GM19452 (cell line): ENCODE results near the gene RBM10.
A peak's percentile ranks its signal among the peaks of the same experiment; 100 is the strongest.

Experiments used
- ATAC-seq: cut with Tn5 transposase; IDR thresholded peaks from one replicate; pipeline ENCODE4 v1.9.1; 2021; ENCODE audit not compliant: unreplicated experiment

Gene RBM10

GRCh38 chrX:47232803-47233332 lies 87.8 kb downstream of the RBM10 start, which contains the start of gene USP11:
USP11 (plus strand) TSS chrX:47233009; CDS start chrX:47233044, 35 bp downstream.
- no peak for ATAC-seq

- ATAC-seq = peak; percentile 87
Measured at GRCh38 chrX:47233333-47234113, 88.5 kb downstream of the RBM10 start.

GRCh38 chrX:47234583-47234982 lies 89.6 kb downstream of the RBM10 start:
- ATAC-seq = no peak

GRCh38 chrX:47235691-47236103 lies 90.7 kb downstream of the RBM10 start:
- ATAC-seq = no peak
